WTC11 (cell line): ENCODE measurements around the gene ITGA8. TPM values are rescaled to one million over a fixed set of nuclear protein-coding genes. Genes with fewer than 3 reads are reported as not detected.

ENCODE experiments used
- ATAC-seq: fragments of 200-7000 bp; cut with Tn5 transposase; 2 replicates; pipeline ENCODE4 v1.10.0; 2021; ENCODE audit warnings: mild to moderate bottlenecking, moderate library complexity
- CTCF ChIA-PET: fragments of 300-600 bp; sonication (Branson Sonifier 250); formaldehyde crosslinking; loops from one replicate; lab custom pipeline; 2021; ENCODE audit warnings: antibody characterized with exemption; lab: Charles Lee
- POLR2A ChIA-PET: fragments of 350-600 bp; sonication (Branson Sonifier 250); formaldehyde crosslinking; loops from one replicate; lab custom pipeline; 2021; ENCODE audit warnings: antibody characterized with exemption; lab: Charles Lee
- DNase-seq: peaks from one replicate; pipeline ENCODE4 v3.0.0; 2021; ENCODE audit warnings: low spot score
- H3K27ac Mint-ChIP-seq: 2 replicates; pipeline ENCODE4 v1.8.0; 2021; ENCODE audit warnings: mixed read lengths
- H3K27me3 Mint-ChIP-seq: 2 replicates; pipeline ENCODE4 v1.8.0; 2021; ENCODE audit warnings: low read depth, mild to moderate bottlenecking, moderate library complexity, mixed read lengths
- H3K36me3 Mint-ChIP-seq: 2 replicates; pipeline ENCODE4 v1.8.0; 2021; ENCODE audit warnings: mixed read lengths
- H3K4me1 Mint-ChIP-seq: 2 replicates; pipeline ENCODE4 v1.8.0; 2022; ENCODE audit warnings: mixed read lengths
- H3K4me3 Mint-ChIP-seq: 2 replicates; pipeline ENCODE4 v1.8.0; 2021; ENCODE audit warnings: mild to moderate bottlenecking, moderate library complexity, mixed read lengths
- H3K9me3 Mint-ChIP-seq: 2 replicates; pipeline ENCODE4 v1.8.0; 2021; ENCODE audit warnings: mixed read lengths
- ATF2 ChIP-seq: sonication (generic); formaldehyde crosslinking; IDR thresholded peaks from 2 replicates; pipeline ENCODE4 v1.8.1; 2022; ENCODE audit warnings: low read depth, missing genetic modification reagents, borderline replicate concordance
- E2F1 ChIP-seq: sonication (generic); formaldehyde crosslinking; IDR thresholded peaks from 2 replicates; pipeline ENCODE4 v1.8.0; 2022; ENCODE audit warnings: mild to moderate bottlenecking, missing genetic modification reagents
- EMX1 ChIP-seq: fragments of 250-450 bp; sonication (Bioruptor Pico); IDR thresholded peaks from 2 replicates; pipeline ENCODE4 v1.8.0; 2021; ENCODE audit warnings: mild to moderate bottlenecking
- FOXK1 ChIP-seq: sonication (generic); formaldehyde crosslinking; IDR thresholded peaks from 2 replicates; pipeline ENCODE4 v1.8.0; 2022; ENCODE audit warnings: mild to moderate bottlenecking, moderate library complexity, missing genetic modification reagents
- GABPB1 ChIP-seq: sonication (generic); formaldehyde crosslinking; IDR thresholded peaks from 2 replicates; pipeline ENCODE4 v1.8.1; 2023; ENCODE audit warnings: mild to moderate bottlenecking, missing genetic modification reagents
- GTF2I ChIP-seq: fragments of 250-450 bp; sonication (Bioruptor Pico); conservative IDR thresholded peaks from 2 replicates; pipeline ENCODE4 v1.4.0; 2021; ENCODE audit warnings: mild to moderate bottlenecking
- JAZF1 ChIP-seq: fragments of 250-450 bp; sonication (Bioruptor Pico); IDR thresholded peaks from 2 replicates; pipeline ENCODE4 v1.9.0; 2021; ENCODE audit warnings: moderate library complexity, mild to moderate bottlenecking, inconsistent platforms
- MLX ChIP-seq: sonication (generic); formaldehyde crosslinking; IDR thresholded peaks from 2 replicates; pipeline ENCODE4 v1.8.1; 2023; ENCODE audit warnings: mild to moderate bottlenecking, missing genetic modification reagents, moderate library complexity
- NFATC4 ChIP-seq: fragments of 250-450 bp; sonication (Bioruptor Pico); IDR thresholded peaks from 2 replicates; pipeline ENCODE4 v1.9.0; 2021; ENCODE audit warnings: mild to moderate bottlenecking
- NFYB ChIP-seq: sonication (generic); formaldehyde crosslinking; conservative IDR thresholded peaks from 2 replicates; pipeline ENCODE4 v1.8.0; 2022; ENCODE audit warnings: low read depth, missing genetic modification reagents
- NR1H2 ChIP-seq: sonication (generic); formaldehyde crosslinking; IDR thresholded peaks from 2 replicates; pipeline ENCODE4 v1.9.0; 2021; ENCODE audit warnings: mild to moderate bottlenecking, moderate library complexity, missing genetic modification reagents
- PREB ChIP-seq: sonication (generic); formaldehyde crosslinking; IDR thresholded peaks from 2 replicates; pipeline ENCODE4 v1.8.1; 2022; ENCODE audit warnings: mild to moderate bottlenecking, missing genetic modification reagents, moderate library complexity, borderline replicate concordance
- RELA ChIP-seq: sonication (generic); formaldehyde crosslinking; IDR thresholded peaks from 2 replicates; pipeline ENCODE4 v1.8.1; 2022; ENCODE audit warnings: missing genetic modification reagents, mild to moderate bottlenecking, borderline replicate concordance
- STAT6 ChIP-seq: sonication (generic); formaldehyde crosslinking; conservative IDR thresholded peaks from 2 replicates; pipeline ENCODE4 v1.8.1; 2023; ENCODE audit warnings: mild to moderate bottlenecking, low read depth, missing genetic modification reagents, moderate library complexity
- TEAD1 ChIP-seq: sonication (generic); formaldehyde crosslinking; IDR thresholded peaks from 2 replicates; pipeline ENCODE4 v1.8.0; 2022; ENCODE audit warnings: mild to moderate bottlenecking, missing genetic modification reagents
- ZNF263 ChIP-seq: sonication (generic); formaldehyde crosslinking; IDR thresholded peaks from 2 replicates; pipeline ENCODE4 v1.8.1; 2022; ENCODE audit warnings: low read depth, mild to moderate bottlenecking, moderate library complexity, missing genetic modification reagents
- ZNF281 ChIP-seq: sonication (generic); formaldehyde crosslinking; IDR thresholded peaks from 2 replicates; pipeline ENCODE4 v1.8.0; 2023; ENCODE audit warnings: mild to moderate bottlenecking, missing genetic modification reagents
- ZSCAN18 ChIP-seq: fragments of 250-450 bp; sonication (Bioruptor Pico); IDR thresholded peaks from 2 replicates; pipeline ENCODE4 v2.1.2; 2022; ENCODE audit warnings: mild to moderate bottlenecking, moderate library complexity
- total RNA-seq: library from RNA; stranded (reverse); gene quantifications from 3 replicates; pipeline ENCODE4 v1.2.3, GENCODE V29; 2021

Gene ITGA8
- total RNA-seq, 1 experiment from 2014 or later, result not detected

- Mint-ChIP-seq H3K27me3 (peaks cover 4% of the 10 kb centered on the region), H3K4me1 (no peaks in the 10 kb centered on the region), H3K36me3 (no peaks in the 10 kb centered on the region), H3K9me3 (no peaks in the 10 kb centered on the region), H3K4me3 (no peak overlapping the region), H3K27ac (no peak overlapping the region)
- ChIA-PET CTCF (no interaction called here), POLR2A (no interaction called here)
- DNase-seq, result no peak
- TF ChIP-seq EMX1 (CRISPR knock-in tag) (no peak), ATF2 (CRISPR knock-in tag) (no peak), NR1H2 (CRISPR knock-in tag) (no peak)
- TF ChIP-seq, all 79 proteins: peak for 0
- no peak for ATAC-seq
Measured at GRCh38 chr10:15606377-15606776, 113.3 kb downstream of the ITGA8 start.

GRCh38 chr10:15605740-15606369 is 113.9 kb downstream of the ITGA8 start:
- CTCF ChIA-PET, result no interaction called here
- no peak overlapping the region for H3K27ac Mint-ChIP-seq
- ATAC-seq, result no peak

GRCh38 chr10:15603446-15604011 is 116.2 kb downstream of the ITGA8 start:
- POLR2A ChIA-PET, result no interaction called here
- Mint-ChIP-seq H3K27me3 (peaks cover 4% of the 10 kb centered on the region), H3K27ac (no peak overlapping the region), H3K9me3 (no peaks in the 10 kb centered on the region), H3K4me3 (no peak overlapping the region), H3K4me1 (no peaks in the 10 kb centered on the region), H3K36me3 (no peaks in the 10 kb centered on the region)
- CTCF ChIA-PET, result interaction anchor here (1.2 kb wide), 1 partner anchor 18 kb away, joined by 3 read pairs; no protein-coding TSS in a partner anchor
- no peak for ATAC-seq
- no peak for DNase-seq
- TF ChIP-seq NFATC4 (no peak), ZNF263 (CRISPR knock-in tag) (no peak), GABPB1 (CRISPR knock-in tag) (no peak), ZNF281 (no peak), STAT6 (CRISPR knock-in tag) (no peak), FOXK1 (CRISPR knock-in tag) (no peak), GTF2I (CRISPR knock-in tag) (no peak), PREB (CRISPR knock-in tag) (no peak), TEAD1 (no peak), JAZF1 (CRISPR knock-in tag) (no peak), RELA (CRISPR knock-in tag) (no peak), E2F1 (CRISPR knock-in tag) (no peak), MLX (no peak), NFYB (CRISPR knock-in tag) (no peak)

More at GRCh38 chr10:15605740-15606369, 113.9 kb downstream of the ITGA8 start:
- no peak for DNase-seq
- TF ChIP-seq ZSCAN18 (CRISPR knock-in tag), result no peak
- H3K4me1 Mint-ChIP-seq, result no peaks in the 10 kb centered on the region
- POLR2A ChIA-PET, result no interaction called here
- no peak overlapping the region for H3K4me3 Mint-ChIP-seq
- H3K27me3 Mint-ChIP-seq, result peaks cover 4% of the 10 kb centered on the region
- H3K9me3 Mint-ChIP-seq, result no peaks in the 10 kb centered on the region
- H3K36me3 Mint-ChIP-seq, result no peaks in the 10 kb centered on the region
